Measurements from ENCODE around the gene SLC16A8. TPM values are rescaled to one million over a fixed set of nuclear protein-coding genes. Genes with fewer than 3 reads are reported as not detected.

SLC16A8 gene
- polyA plus RNA-seq, 3 donors: not detected

GRCh38 chr22:38033522-38034277, 50.3 kb downstream of the SLC16A8 start:
- H3K27me3 Mint-ChIP-seq (ENCODE audit: low read depth in 3 of 3): peaks cover 0 to 3% (median 0%) of the 10 kb centered on the region in 3 donors
- peak overlapping the region; percentile 73 for H2AFZ ChIP-seq (ENCODE audit: insufficient read depth, low read depth, low read length, poor library complexity, severe bottlenecking)
- H3K79me2 ChIP-seq (ENCODE audit: insufficient read depth, low read length): no peaks in the 10 kb centered on the region
- peak overlapping the region in 1 of 2 donors; percentile 33 for H3K27ac ChIP-seq (ENCODE audit: low read depth in 1 of 2, low read length in 2 of 2)
- 79% methylated on average over 23 of the region's 27 CpGs for WGBS (ENCODE audit: insufficient coverage)
- H4K20me1 ChIP-seq (ENCODE audit: insufficient read depth, low read length): no peaks in the 10 kb centered on the region
- H3K36me3 ChIP-seq (replicated peaks in 1 of 2; ENCODE audit: control insufficient read depth in 1 of 2, insufficient read depth in 2 of 2, low read length in 2 of 2): no peaks in the 10 kb centered on the region
- peaks cover 20% of the 10 kb centered on the region for H3K4me1 Mint-ChIP-seq
- H3K9me3 Mint-ChIP-seq: peaks cover 0 to 3% (median 0%) of the 10 kb centered on the region in 7 donors
- TF ChIP-seq CTCF (IDR thresholded peaks at IDR 0.05): no peak
- peak overlapping the region; percentile 36 for H3K9ac ChIP-seq (ENCODE audit: insufficient read depth, low read length, poor library complexity, severe bottlenecking)
- H3K27me3 ChIP-seq (ENCODE audit: control insufficient read depth in 2 of 2, insufficient read depth in 2 of 2, low read length in 2 of 2): no peaks in the 10 kb centered on the region
- no peak for DNase-seq
- no peaks in the 10 kb centered on the region for H3K9me3 ChIP-seq (replicated peaks in 1 of 2; ENCODE audit: control insufficient read depth in 1 of 2, insufficient read depth in 1 of 2, low read length in 2 of 2)
- no peaks in the 10 kb centered on the region for H3K36me3 Mint-ChIP-seq
- peak overlapping the region in 1 of 3 experiments; percentile 30 for H3K4me3 ChIP-seq (replicated peaks in 1 of 3; ENCODE audit: low read depth in 2 of 3, low read length in 3 of 3)
- H3K4me3 Mint-ChIP-seq: peak overlapping the region in 1 of 2 donors; percentile 79
- intact Hi-C loops (cut with micrococcal nuclease): no loop called here
- peaks cover 21 to 23% of the 10 kb centered on the region in 2 donors for H3K4me1 ChIP-seq (ENCODE audit: control insufficient read depth in 1 of 2, insufficient read depth in 2 of 2, low read length in 2 of 2)
- H3K4me2 ChIP-seq (replicated peaks; ENCODE audit: extremely low read depth, low read length, poor library complexity, severe bottlenecking): peak overlapping the region; percentile 37
- peak overlapping the region in 5 of 7 donors; percentile 17 to 78 (median 62) for H3K27ac Mint-ChIP-seq

GRCh38 chr22:38032681-38033521, 51.1 kb downstream of the SLC16A8 start:
- H3K9me3 ChIP-seq (replicated peaks in 1 of 2; ENCODE audit: control insufficient read depth in 1 of 2, insufficient read depth in 1 of 2, low read length in 2 of 2): no peaks in the 10 kb centered on the region
- H3K36me3 ChIP-seq (replicated peaks in 1 of 2; ENCODE audit: control insufficient read depth in 1 of 2, insufficient read depth in 2 of 2, low read length in 2 of 2): no peaks in the 10 kb centered on the region
- H3K9ac ChIP-seq (ENCODE audit: insufficient read depth, low read length, poor library complexity, severe bottlenecking): no peak overlapping the region
- peak overlapping the region in 1 of 7 donors; percentile 27 for H3K27ac Mint-ChIP-seq
- H3K79me2 ChIP-seq (ENCODE audit: insufficient read depth, low read length): no peaks in the 10 kb centered on the region
- peak overlapping the region; percentile 73 for H2AFZ ChIP-seq (ENCODE audit: insufficient read depth, low read depth, low read length, poor library complexity, severe bottlenecking)
- no peak for TF ChIP-seq CTCF (IDR thresholded peaks at IDR 0.05)
- no peak overlapping the region for H3K4me3 Mint-ChIP-seq
- peak in 1 of 3 donors; percentile 40 for DNase-seq
- no peaks in the 10 kb centered on the region for H4K20me1 ChIP-seq (ENCODE audit: insufficient read depth, low read length)
- intact Hi-C loops (cut with micrococcal nuclease): no loop called here
- H3K4me3 ChIP-seq (replicated peaks in 1 of 3; ENCODE audit: low read depth in 2 of 3, low read length in 3 of 3): no peak overlapping the region
- H3K27me3 ChIP-seq (ENCODE audit: control insufficient read depth in 2 of 2, insufficient read depth in 2 of 2, low read length in 2 of 2): no peaks in the 10 kb centered on the region
- no peaks in the 10 kb centered on the region for H3K36me3 Mint-ChIP-seq
- WGBS (ENCODE audit: insufficient coverage): 83% methylated on average over 14 of the region's 19 CpGs
- H3K27ac ChIP-seq (ENCODE audit: low read depth in 1 of 2, low read length in 2 of 2): no peak overlapping the region
- H3K4me1 Mint-ChIP-seq: peaks cover 20% of the 10 kb centered on the region
- H3K9me3 Mint-ChIP-seq: peaks cover 0 to 3% (median 0%) of the 10 kb centered on the region in 7 donors
- peaks cover 0 to 3% (median 2%) of the 10 kb centered on the region in 3 donors for H3K27me3 Mint-ChIP-seq (ENCODE audit: low read depth in 3 of 3)
- no peak overlapping the region for H3K4me2 ChIP-seq (replicated peaks; ENCODE audit: extremely low read depth, low read length, poor library complexity, severe bottlenecking)
- H3K4me1 ChIP-seq (ENCODE audit: control insufficient read depth in 1 of 2, insufficient read depth in 2 of 2, low read length in 2 of 2): peaks cover 21 to 23% of the 10 kb centered on the region in 2 donors
